ENCODE results near the gene RCAN2.

DNA sequence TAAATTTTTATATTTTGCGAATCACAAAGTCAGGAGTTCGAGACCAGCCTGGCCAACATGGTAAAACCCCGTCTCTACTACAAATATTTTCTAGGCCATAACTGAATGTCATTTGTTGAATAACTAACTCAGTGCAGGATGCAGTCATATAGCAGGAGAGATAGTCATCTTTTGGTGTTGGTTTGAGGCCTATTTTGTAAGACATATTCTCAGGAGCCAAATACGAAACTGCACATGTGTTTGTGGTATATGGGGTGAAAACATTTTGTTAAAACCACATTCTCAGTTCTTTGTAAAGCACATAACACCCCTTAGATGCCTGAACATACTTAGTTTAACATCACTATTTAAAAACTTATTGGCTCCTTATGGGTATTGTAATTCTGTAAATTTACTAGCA, 315.8 kb downstream of the RCAN2 start:
- TF ChIP-seq CTCF (IDR thresholded peaks at IDR 0.05; ENCODE audit: poor library complexity, severe bottlenecking) (no peak), RAD21 (conservative IDR thresholded peaks at IDR 0.05) (no peak), EP300 (conservative IDR thresholded peaks at IDR 0.05; ENCODE audit: poor library complexity, severe bottlenecking) (no peak), EZH2 (IDR thresholded peaks at IDR 0.05; ENCODE audit: borderline replicate concordance, insufficient read depth, low read length, poor library complexity, severe bottlenecking) (no peak), POLR2AphosphoS5 (IDR thresholded peaks at IDR 0.05) (no peak), SMC3 (conservative IDR thresholded peaks at IDR 0.05; ENCODE audit: poor library complexity) (no peak), TAF1 (IDR thresholded peaks at IDR 0.05; ENCODE audit: low read depth) (no peak), MXI1 (conservative IDR thresholded peaks at IDR 0.05; ENCODE audit: poor library complexity, severe bottlenecking) (no peak)
- TF ChIP-seq, protein P1, sequence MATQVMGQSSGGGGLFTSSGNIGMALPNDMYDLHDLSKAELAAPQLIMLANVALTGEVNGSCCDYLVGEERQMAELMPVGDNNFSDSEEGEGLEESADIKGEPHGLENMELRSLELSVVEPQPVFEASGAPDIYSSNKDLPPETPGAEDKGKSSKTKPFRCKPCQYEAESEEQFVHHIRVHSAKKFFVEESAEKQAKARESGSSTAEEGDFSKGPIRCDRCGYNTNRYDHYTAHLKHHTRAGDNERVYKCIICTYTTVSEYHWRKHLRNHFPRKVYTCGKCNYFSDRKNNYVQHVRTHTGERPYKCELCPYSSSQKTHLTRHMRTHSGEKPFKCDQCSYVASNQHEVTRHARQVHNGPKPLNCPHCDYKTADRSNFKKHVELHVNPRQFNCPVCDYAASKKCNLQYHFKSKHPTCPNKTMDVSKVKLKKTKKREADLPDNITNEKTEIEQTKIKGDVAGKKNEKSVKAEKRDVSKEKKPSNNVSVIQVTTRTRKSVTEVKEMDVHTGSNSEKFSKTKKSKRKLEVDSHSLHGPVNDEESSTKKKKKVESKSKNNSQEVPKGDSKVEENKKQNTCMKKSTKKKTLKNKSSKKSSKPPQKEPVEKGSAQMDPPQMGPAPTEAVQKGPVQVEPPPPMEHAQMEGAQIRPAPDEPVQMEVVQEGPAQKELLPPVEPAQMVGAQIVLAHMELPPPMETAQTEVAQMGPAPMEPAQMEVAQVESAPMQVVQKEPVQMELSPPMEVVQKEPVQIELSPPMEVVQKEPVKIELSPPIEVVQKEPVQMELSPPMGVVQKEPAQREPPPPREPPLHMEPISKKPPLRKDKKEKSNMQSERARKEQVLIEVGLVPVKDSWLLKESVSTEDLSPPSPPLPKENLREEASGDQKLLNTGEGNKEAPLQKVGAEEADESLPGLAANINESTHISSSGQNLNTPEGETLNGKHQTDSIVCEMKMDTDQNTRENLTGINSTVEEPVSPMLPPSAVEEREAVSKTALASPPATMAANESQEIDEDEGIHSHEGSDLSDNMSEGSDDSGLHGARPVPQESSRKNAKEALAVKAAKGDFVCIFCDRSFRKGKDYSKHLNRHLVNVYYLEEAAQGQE (IDR thresholded peaks at IDR 0.05; ENCODE audit: borderline replicate concordance) = no peak
